Right ventricle myocardium inferior (tissue), 1 donor: ENCODE measurements around the gene SLC38A4. TPM values are rescaled to one million over a fixed set of nuclear protein-coding genes. Genes with fewer than 3 reads are reported as not detected.
"Not testable (repeated sequence)": the region's sequence is repeated elsewhere in the genome, so short reads cannot be mapped to it uniquely, and the experiment has no call there.

Experiments used
- ATAC-seq: fragments of 200-7000 bp; cut with Tn5 transposase; one replicate; pipeline ENCODE4 v1.9.1; 2020; ENCODE audit warnings: mild to moderate bottlenecking, moderate library complexity
- DNase-seq: peaks from one replicate; pipeline ENCODE4 v3.0.0; 2021; ENCODE audit errors: missing footprints
- intact Hi-C: fragments of 100-400 bp; cut with DNase I; formaldehyde crosslinking; loops from one replicate; pipeline ENCODE4 v1.11.0; 2022
- total RNA-seq: library from RNA; stranded (reverse); fragmentation: NEBNext Ultra II Directional; extraction: Animal tissue kit (Norgen Biotek cat#: 25700); gene quantifications from one replicate; pipeline ENCODE4 v1.2.1, GENCODE V29; 2021
- donor health status: DM: no; HTN: yes; CAD: no; lungs with severe emphysema.

SLC38A4 gene
- total RNA-seq, 1 donor from 2014 or later: 2.8 TPM

- intact Hi-C loops: no loop called here
- ATAC-seq: no peak
Observed at GRCh38 chr12:46743456-46743855, 82.3 kb downstream of the SLC38A4 start.

DNA sequence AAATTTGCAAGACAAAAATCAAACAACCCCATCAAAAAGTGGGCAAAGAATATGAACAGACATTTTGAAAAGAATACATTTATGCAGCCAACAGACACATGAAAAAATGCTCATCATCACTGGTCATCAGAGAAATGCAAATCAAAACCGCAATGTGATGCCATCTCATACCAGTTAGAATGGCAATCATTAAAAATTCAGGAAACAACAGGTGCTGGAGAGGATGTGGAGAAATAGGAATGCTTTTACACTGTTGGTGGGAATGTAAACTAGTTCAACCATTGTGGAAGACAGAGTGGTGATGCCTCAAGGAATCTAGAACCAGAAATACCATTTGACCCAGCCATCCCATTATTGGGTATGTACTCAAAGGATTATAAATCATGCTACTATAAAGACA is 83.5 kb downstream of the SLC38A4 start:
- DNase-seq, intact Hi-C loops, ATAC-seq: not testable (repeated sequence)

More at GRCh38 chr12:46743456-46743855, 82.3 kb downstream of the SLC38A4 start:
- DNase-seq: no peak

- intact Hi-C loops: no loop called here
- no peak for ATAC-seq
- no peak for DNase-seq
Observed at GRCh38 chr12:46725332-46725731, 100.5 kb downstream of the SLC38A4 start.

- intact Hi-C loops: no loop called here
- ATAC-seq (no peak), DNase-seq (no peak)
Observed at GRCh38 chr12:46723629-46724419, 102.0 kb downstream of the SLC38A4 start.

GRCh38 chr12:46722394-46723185 is 103.2 kb downstream of the SLC38A4 start:
- DNase-seq (no peak), ATAC-seq (no peak)
- intact Hi-C loops: no loop called here

GRCh38 chr12:46718495-46718894 is 107.3 kb downstream of the SLC38A4 start:
- DNase-seq: no peak
- intact Hi-C loops: no loop called here
- ATAC-seq: no peak

- DNase-seq (no peak), ATAC-seq (peak; percentile 34)
- intact Hi-C loops: no loop called here
Observed at GRCh38 chr12:46717868-46718267, 107.9 kb downstream of the SLC38A4 start.

GRCh38 chr12:46717159-46717558 is 108.6 kb downstream of the SLC38A4 start:
- ATAC-seq (no peak), DNase-seq (no peak)
- intact Hi-C loops: no loop called here
